ENCODE results near the gene GATAD2A. TPM values are rescaled to one million over a fixed set of nuclear protein-coding genes. Genes with fewer than 3 reads are reported as not detected.

The GATAD2A gene
- total RNA-seq, 1 donor from 2014 or later = 39.9 TPM

GRCh38 chr19:19547674-19548336 lies 142.3 kb downstream of the GATAD2A start:
- DNase-seq (ENCODE audit: low spot score) = no peak
- intact Hi-C loops (cut with DNase I) = no loop called here

GRCh38 chr19:19548915-19549759 lies 143.7 kb downstream of the GATAD2A start:
- DNase-seq (ENCODE audit: low spot score) = no peak
- intact Hi-C loops (cut with DNase I) = no loop called here

GRCh38 chr19:19549804-19550464 lies 144.5 kb downstream of the GATAD2A start:
- intact Hi-C loops (cut with DNase I) = no loop called here
- DNase-seq (ENCODE audit: low spot score) = no peak

- intact Hi-C loops (cut with DNase I) = no loop called here
- no peak for DNase-seq (ENCODE audit: low spot score)
Measured at GRCh38 chr19:19550485-19550929, 145.0 kb downstream of the GATAD2A start.

- intact Hi-C loops (cut with DNase I) = no loop called here
- no peak for DNase-seq (ENCODE audit: low spot score)
Measured at GRCh38 chr19:19550972-19551852, 145.7 kb downstream of the GATAD2A start.

GRCh38 chr19:19551853-19552192 lies 146.3 kb downstream of the GATAD2A start:
- intact Hi-C loops (cut with DNase I) = no loop called here
- DNase-seq (ENCODE audit: low spot score) = no peak

- intact Hi-C loops (cut with DNase I) = no loop called here
- DNase-seq (ENCODE audit: low spot score) = no peak
Measured at GRCh38 chr19:19552798-19553197, 147.3 kb downstream of the GATAD2A start.

- no peak for DNase-seq (ENCODE audit: low spot score)
- intact Hi-C loops (cut with DNase I) = loop anchor here (2.0 kb wide), 1 partner anchor 21 kb away; no protein-coding TSS in a partner anchor
Measured at GRCh38 chr19:19553670-19554069, 148.2 kb downstream of the GATAD2A start.

GRCh38 chr19:19554074-19555023 lies 148.9 kb downstream of the GATAD2A start:
- intact Hi-C loops (cut with DNase I) = loop anchor here (2.0 kb wide), 1 partner anchor 22 kb away; no protein-coding TSS in a partner anchor

GRCh38 chr19:19558055-19558454 lies 152.6 kb downstream of the GATAD2A start:
- intact Hi-C loops (cut with DNase I) = no loop called here
- no peak for DNase-seq (ENCODE audit: low spot score)

More at GRCh38 chr19:19554074-19555023, 148.9 kb downstream of the GATAD2A start:
- DNase-seq (ENCODE audit: low spot score) = peak; percentile 85

Small RNAs within 50 kb of the gene (microRNA-seq; reads per million reads assigned to microRNA genes)
- not detected for gene MIR640

Other genes starting within 250 kb of the GATAD2A start
- gene MEF2B, start 235.4 kb upstream of the GATAD2A start, total RNA-seq = 0.67 TPM
- gene BORCS8, start 213.5 kb upstream of the GATAD2A start, total RNA-seq = 27.1 TPM
- 29.6 TPM for gene RFXANK, start 213.4 kb upstream of the GATAD2A start, total RNA-seq
- gene NR2C2AP, start 202.3 kb upstream of the GATAD2A start, total RNA-seq = 6.1 TPM
- gene NCAN, start 193.7 kb upstream of the GATAD2A start, total RNA-seq = not detected
- 0.89 TPM for gene TM6SF2, start 132.4 kb upstream of the GATAD2A start, total RNA-seq
- gene SUGP1, start 85.2 kb upstream of the GATAD2A start, total RNA-seq = 41.6 TPM
- gene MAU2, start 84.8 kb upstream of the GATAD2A start, total RNA-seq = 46.8 TPM
- 1.2 TPM for gene TSSK6, start 109.9 kb downstream of the GATAD2A start, total RNA-seq
- 779 TPM for gene NDUFA13, start 110.5 kb downstream of the GATAD2A start, total RNA-seq
- gene YJEFN3, start 123.2 kb downstream of the GATAD2A start, total RNA-seq = 6.7 TPM
- 0.24 TPM for gene CILP2, start 132.6 kb downstream of the GATAD2A start, total RNA-seq
- gene PBX4, start 213.0 kb downstream of the GATAD2A start, total RNA-seq = not detected
- gene LPAR2, start 222.5 kb downstream of the GATAD2A start, total RNA-seq = 1.9 TPM
- gene GMIP, start 238.0 kb downstream of the GATAD2A start, total RNA-seq = 3.5 TPM

Data from cardiac septum (tissue), 1 donor.